ENCODE measurements around the gene EPYC.

GRCh38 chr12:90938451-90938850, 66.3 kb downstream of the EPYC start:
- no peak for TF ChIP-seq SUZ12 (IDR thresholded peaks at IDR 0.05; ENCODE audit: low read depth, low read length)
- TF ChIP-seq CTCF (CRISPR knock-in tag; IDR thresholded peaks at IDR 0.05): no peak
- TF ChIP-seq ZXDC (CRISPR knock-in tag; IDR thresholded peaks at IDR 0.05): no peak
- TF ChIP-seq ZNF589 (CRISPR knock-in tag; conservative IDR thresholded peaks at IDR 0.05): no peak
- TF ChIP-seq PRPF4 (IDR thresholded peaks at IDR 0.05; ENCODE audit: low read depth, low read length, poor library complexity, severe bottlenecking): no peak
- TF ChIP-seq HINFP (CRISPR knock-in tag; IDR thresholded peaks at IDR 0.05; ENCODE audit: low read depth): no peak
- TF ChIP-seq NFE2 (CRISPR knock-in tag; IDR thresholded peaks at IDR 0.05): no peak
